Testis (tissue), 3 donors: Measurements from ENCODE around the gene GUCY2C. TPM values are rescaled to one million over a fixed set of nuclear protein-coding genes. Genes with fewer than 3 reads are reported as not detected.

Experiments used
- DNase-seq: peaks from one replicate; pipeline ENCODE4 v3.0.0-alpha.2; 2019
- H3K27ac ChIP-seq, 2 donors: fragments of 200-600 bp; sonication (generic); one replicate each; pipeline ENCODE4 v1.5.1; 2019
- H3K27me3 ChIP-seq: fragments of 200-600 bp; sonication (generic); one replicate; pipeline ENCODE4 v1.5.1; 2019
- H3K36me3 ChIP-seq: fragments of 200-600 bp; sonication (generic); one replicate; pipeline ENCODE4 v1.5.1; 2017; ENCODE audit warnings: low read depth; ENCODE audit errors: missing control alignments
- H3K4me1 ChIP-seq: fragments of 200-600 bp; sonication (generic); one replicate; pipeline ENCODE4 v1.5.1; 2019
- H3K4me3 ChIP-seq, 2 donors: fragments of 200-600 bp; sonication (generic); one replicate each; pipeline ENCODE4 v1.5.1; 2017 to 2019
- H3K9me3 ChIP-seq: fragments of 200-600 bp; sonication (generic); one replicate; pipeline ENCODE4 v1.5.1; 2017
- POLR2A ChIP-seq: fragments of 450-650 bp; IDR thresholded peaks from one replicate; pipeline ENCODE4 v1.6.1; 2017; ENCODE audit warnings: antibody characterized with exemption, mild to moderate bottlenecking, moderate library complexity
- WGBS, 2 donors: methylation state at CpG; one replicate each; pipeline ENCODE4 v1.1.5; 2018; 5-methylcytosine and 5-hydroxymethylcytosine counted together
- intact Hi-C: fragments of 100-400 bp; cut with DNase I; formaldehyde crosslinking; loops from one replicate; pipeline ENCODE4 v1.15.1; 2023; ENCODE audit warnings: low total_unique reads
- polyA plus RNA-seq: library from polyadenylated mRNA; stranded (reverse); fragments of 350-450 nt; fragmentation: Illumina TruSeq; extraction: RNeasy Lipid Tissue Mini Kit (QIAGEN cat#74804); gene quantifications from one replicate; pipeline ENCODE4 v1.2.3, GENCODE V29; 2014; ENCODE audit warnings: low read depth, low replicate concordance; ENCODE audit not compliant: insufficient read depth
- total RNA-seq, 2 donors: library from RNA; depleted of rRNA; stranded (reverse); fragments of >200 nt; gene quantifications; one replicate each; pipeline ENCODE4 v1.2.3, GENCODE V29; 2016
- TF ChIP-seq, protein P1 (sequence below), 3 experiments: fragments of 450-650 bp in 2 of 3; fragments of 200-600 bp in 1 of 3; sonication (generic) in 1 of 3; IDR thresholded peaks; one replicate each; pipeline ENCODE4 v1.5.1; 2016 to 2019; ENCODE audit warnings: antibody characterized with exemption in 3 of 3, mild to moderate bottlenecking in 2 of 3, moderate library complexity in 1 of 3

GUCY2C gene
- total and polyA plus RNA-seq, 3 donors from 2014 or later, result 0.12 to 0.39 (median 0.15) TPM

DNA sequence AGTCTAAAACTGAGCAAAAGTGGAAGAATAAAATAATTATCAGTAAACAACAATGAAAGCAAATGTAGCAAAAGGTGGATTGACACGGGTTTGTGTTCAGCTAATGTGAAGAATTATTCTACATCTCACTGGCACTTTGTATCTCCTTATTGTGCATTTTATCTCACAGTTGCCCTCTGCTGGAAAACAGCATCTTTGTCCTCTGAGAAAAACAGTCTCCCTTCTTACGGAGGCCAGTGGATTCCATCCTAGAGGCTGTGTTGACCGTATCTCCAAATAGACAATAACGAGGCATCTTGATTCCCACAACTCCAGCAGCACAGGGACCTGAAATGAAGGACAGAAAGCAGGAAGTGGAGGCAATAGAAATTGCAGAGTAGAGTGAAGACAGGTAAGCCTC, 77.4 kb downstream of the GUCY2C start:
- Histone ChIP-seq H3K4me1 (no peaks in the 10 kb centered on the region), H3K27me3 (no peaks in the 10 kb centered on the region), H3K4me3 (no peak overlapping the region), H3K27ac (no peak overlapping the region), H3K36me3 (no peaks in the 10 kb centered on the region), H3K9me3 (no peaks in the 10 kb centered on the region)
- intact Hi-C loops, result no loop called here
- 47 to 51% methylated on average over 4 of the region's 4 CpGs for WGBS, 2 donors
- peak; percentile 41 for DNase-seq
- TF ChIP-seq POLR2A, result no peak
- TF ChIP-seq, protein P1, sequence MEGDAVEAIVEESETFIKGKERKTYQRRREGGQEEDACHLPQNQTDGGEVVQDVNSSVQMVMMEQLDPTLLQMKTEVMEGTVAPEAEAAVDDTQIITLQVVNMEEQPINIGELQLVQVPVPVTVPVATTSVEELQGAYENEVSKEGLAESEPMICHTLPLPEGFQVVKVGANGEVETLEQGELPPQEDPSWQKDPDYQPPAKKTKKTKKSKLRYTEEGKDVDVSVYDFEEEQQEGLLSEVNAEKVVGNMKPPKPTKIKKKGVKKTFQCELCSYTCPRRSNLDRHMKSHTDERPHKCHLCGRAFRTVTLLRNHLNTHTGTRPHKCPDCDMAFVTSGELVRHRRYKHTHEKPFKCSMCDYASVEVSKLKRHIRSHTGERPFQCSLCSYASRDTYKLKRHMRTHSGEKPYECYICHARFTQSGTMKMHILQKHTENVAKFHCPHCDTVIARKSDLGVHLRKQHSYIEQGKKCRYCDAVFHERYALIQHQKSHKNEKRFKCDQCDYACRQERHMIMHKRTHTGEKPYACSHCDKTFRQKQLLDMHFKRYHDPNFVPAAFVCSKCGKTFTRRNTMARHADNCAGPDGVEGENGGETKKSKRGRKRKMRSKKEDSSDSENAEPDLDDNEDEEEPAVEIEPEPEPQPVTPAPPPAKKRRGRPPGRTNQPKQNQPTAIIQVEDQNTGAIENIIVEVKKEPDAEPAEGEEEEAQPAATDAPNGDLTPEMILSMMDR (IDR thresholded peaks at IDR 0.05), result peak in 2 of 3 experiments; percentile 32 to 35

DNA sequence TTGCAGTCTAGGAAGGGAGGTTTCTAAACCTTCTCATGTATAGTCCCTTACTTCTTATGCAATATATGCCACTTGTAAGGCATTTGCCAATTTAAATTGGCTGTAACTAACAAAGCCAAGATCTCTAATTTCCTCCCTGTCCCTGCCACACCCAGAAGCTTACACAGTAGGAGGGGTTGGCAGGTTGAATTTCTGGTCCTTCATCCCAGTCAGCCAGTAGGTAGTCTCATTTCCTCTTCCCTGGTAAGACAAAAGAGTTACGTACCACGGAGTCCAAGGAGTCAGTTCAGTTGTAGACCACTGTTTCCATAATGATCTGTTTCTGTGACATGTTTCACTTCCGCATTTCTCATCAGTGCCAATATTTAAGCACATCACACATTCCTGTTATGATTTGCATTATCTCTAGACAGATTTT, 81.7 kb downstream of the GUCY2C start:
- no peaks in the 10 kb centered on the region for H3K4me1 ChIP-seq
- H3K9me3 ChIP-seq, result no peaks in the 10 kb centered on the region
- H3K4me3 ChIP-seq, result no peak overlapping the region
- no peak overlapping the region for H3K27ac ChIP-seq
- H3K36me3 ChIP-seq, result no peaks in the 10 kb centered on the region
- H3K27me3 ChIP-seq, result no peaks in the 10 kb centered on the region
- 74 to 82% methylated on average over 3 of the region's 3 CpGs for WGBS, 2 donors
- DNase-seq, result no peak
- intact Hi-C loops, result no loop called here
- TF ChIP-seq POLR2A, result no peak
- TF ChIP-seq, protein P1 (IDR thresholded peaks at IDR 0.05), result no peak

DNA sequence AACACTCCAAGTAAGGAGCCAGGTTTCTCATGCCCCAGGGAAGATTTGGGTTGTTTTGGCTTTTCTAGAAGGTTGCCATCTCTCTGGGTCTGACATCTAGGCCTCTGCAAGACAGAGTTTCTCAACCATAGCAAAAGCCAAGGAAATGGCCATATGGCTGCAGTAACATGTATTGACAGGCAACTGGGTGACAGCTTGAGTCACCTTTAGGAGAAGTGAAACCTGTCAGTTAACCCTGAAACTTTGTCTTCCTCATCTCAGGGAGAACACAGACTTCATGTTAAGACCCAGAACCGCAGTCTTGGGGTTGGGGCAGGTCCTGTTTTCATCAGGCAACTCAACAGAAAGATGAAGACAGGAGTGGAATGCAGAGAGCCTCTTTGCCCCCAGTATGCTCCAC, 82.7 kb downstream of the GUCY2C start:
- H3K27me3 ChIP-seq, result no peaks in the 10 kb centered on the region
- TF ChIP-seq, protein P1 (IDR thresholded peaks at IDR 0.05), result no peak
- TF ChIP-seq POLR2A, result no peak
- H3K4me1 ChIP-seq, result no peaks in the 10 kb centered on the region
- H3K36me3 ChIP-seq, result no peaks in the 10 kb centered on the region
- no peak overlapping the region for H3K27ac ChIP-seq
- intact Hi-C loops, result no loop called here
- WGBS, 2 donors, result 85 to 96% methylated on average over 1 of the region's 1 CpG
- DNase-seq, result no peak
- H3K4me3 ChIP-seq, result no peak overlapping the region
- H3K9me3 ChIP-seq, result no peaks in the 10 kb centered on the region

DNA sequence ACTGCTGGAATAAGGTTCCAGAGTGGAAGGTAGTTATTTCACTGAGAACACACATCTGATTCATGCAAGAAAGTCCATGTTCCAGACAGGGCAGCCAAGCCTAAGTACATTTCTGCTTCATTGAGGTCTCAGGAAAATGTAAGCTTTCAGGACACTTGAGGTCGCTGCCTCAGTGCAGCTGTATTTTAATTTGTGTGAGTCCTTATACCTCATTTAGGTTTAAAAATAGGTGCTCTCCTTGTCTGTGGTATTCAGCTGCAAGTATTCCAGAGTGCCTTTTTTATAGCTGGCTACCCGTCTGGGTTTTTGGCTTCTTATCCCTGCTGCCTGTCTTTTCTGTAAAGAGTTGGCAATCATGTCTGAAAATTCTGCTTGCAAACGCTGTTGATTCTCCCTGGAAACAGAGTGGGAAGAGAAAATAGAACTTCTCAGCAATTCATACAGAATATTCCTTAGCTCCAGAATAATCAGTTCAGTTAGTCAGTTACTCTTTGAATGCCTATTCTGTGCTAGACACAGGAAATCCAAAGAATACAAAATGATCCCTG, 83.4 kb downstream of the GUCY2C start:
- intact Hi-C loops, result no loop called here
- no peak for TF ChIP-seq POLR2A
- H3K27ac ChIP-seq, result no peak overlapping the region

DNA sequence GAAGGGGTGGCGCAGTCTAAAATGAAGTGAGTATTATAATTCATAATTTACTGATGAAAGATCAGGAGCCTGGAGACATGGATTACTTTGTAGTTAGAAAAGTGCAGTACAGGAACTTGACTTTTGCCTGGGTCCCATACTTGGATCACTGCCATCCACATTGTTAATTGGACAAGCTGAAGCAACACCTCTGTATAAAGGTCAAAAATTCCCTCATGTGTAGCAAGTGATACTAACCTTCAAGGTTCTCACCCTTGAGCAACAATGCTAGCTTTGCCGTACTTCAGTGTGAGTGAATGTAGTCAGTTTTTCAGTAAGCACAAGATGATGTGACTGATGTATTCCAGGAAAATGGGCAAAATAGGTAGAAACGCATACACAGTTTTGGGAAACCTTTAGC, 84.1 kb downstream of the GUCY2C start:
- TF ChIP-seq POLR2A, result no peak
- TF ChIP-seq, protein P1 (IDR thresholded peaks at IDR 0.05), result no peak
- Histone ChIP-seq H3K9me3 (no peaks in the 10 kb centered on the region), H3K4me3 (no peak overlapping the region), H3K36me3 (no peaks in the 10 kb centered on the region), H3K27me3 (no peaks in the 10 kb centered on the region), H3K4me1 (no peaks in the 10 kb centered on the region), H3K27ac (no peak overlapping the region)
- intact Hi-C loops, result no loop called here
- WGBS, 2 donors, result 87 to 93% methylated on average over 3 of the region's 3 CpGs
- no peak for DNase-seq

More for the DNA sequence above, 83.4 kb downstream of the GUCY2C start:
- Histone ChIP-seq H3K9me3 (no peaks in the 10 kb centered on the region), H3K36me3 (no peaks in the 10 kb centered on the region), H3K4me1 (no peaks in the 10 kb centered on the region), H3K27me3 (no peaks in the 10 kb centered on the region), H3K4me3 (no peak overlapping the region)
- DNase-seq, result no peak
- WGBS, 2 donors, result 62 to 81% methylated on average over 3 of the region's 3 CpGs
